C4-2B (cell line): Measurements from ENCODE around the gene NCF2.

Experiments
- CTCF ChIP-seq: fragments of 450-650 bp; conservative IDR thresholded peaks from 2 replicates; pipeline ENCODE4 v1.5.1; 2017; ENCODE audit warnings: mild to moderate bottlenecking
- ZFX ChIP-seq: fragments of 450-650 bp; IDR thresholded peaks from 2 replicates; pipeline ENCODE4 v1.6.1; 2017

- no peak for TF ChIP-seq CTCF
- TF ChIP-seq ZFX: no peak
These were observed 875 bp downstream of the NCF2 start for GRCh38 chr1:183589384-183589783.
